Stomach (tissue), 9 donors: Measurements from ENCODE around the gene ZNF318. TPM values are rescaled to one million over a fixed set of nuclear protein-coding genes. Genes with fewer than 3 reads are reported as not detected.

Source experiments
- DNase-seq, 2 donors: peaks; one replicate each; pipeline versions ENCODE4 v3.0.0 to v3.0.0-alpha.2; 2013 to 2019
- H3K27ac ChIP-seq, 5 donors: fragments of 200-600 bp in 4 of 5; sonication (generic) in 4 of 5; one replicate each; pipeline ENCODE4 v1.5.1; 2013 to 2019; ENCODE audit warnings: mild to moderate bottlenecking in 1 of 5, moderate library complexity in 1 of 5
- H3K27me3 ChIP-seq, 3 donors: fragments of 200-600 bp; sonication (generic); one replicate each; pipeline ENCODE4 v1.5.1; 2017 to 2019; ENCODE audit warnings: mixed run types in 1 of 3
- H3K36me3 ChIP-seq, 4 donors: fragments of 200-600 bp; sonication (generic); 1 replicate in 3 of 4; 2 replicates in 1 of 4; pipeline ENCODE4 v1.5.1; 2016 to 2019
- H3K4me1 ChIP-seq, 4 donors: fragments of 200-600 bp; sonication (generic); one replicate each; pipeline ENCODE4 v1.5.1; 2016 to 2019
- H3K4me3 ChIP-seq, 4 donors: fragments of 200-600 bp; sonication (generic) in 3 of 4; one replicate each; pipeline ENCODE4 v1.5.1; 2016 to 2019; ENCODE audit warnings: mild to moderate bottlenecking in 1 of 4
- H3K9me3 ChIP-seq, 4 donors: fragments of 200-600 bp; sonication (generic); one replicate each; pipeline ENCODE4 v1.5.1; 2016 to 2019
- CTCF ChIP-seq, 7 experiments: fragments of 450-650 bp in 4 of 7; fragments of 200-600 bp in 3 of 7; sonication (generic) in 3 of 7; IDR thresholded peaks; one replicate each; pipeline ENCODE4 v1.5.1; 2016 to 2019; ENCODE audit warnings: antibody characterized with exemption in 7 of 7, control low read depth in 2 of 7, mild to moderate bottlenecking in 1 of 7
- EP300 ChIP-seq: sonication (generic); formaldehyde crosslinking; IDR thresholded peaks from one replicate; pipeline ENCODE4 v1.6.1; 2017; ENCODE audit warnings: antibody characterized with exemption
- POLR2A ChIP-seq, 4 donors: fragments of 450-650 bp; IDR thresholded peaks; one replicate each; pipeline ENCODE4 v1.6.1; 2016; ENCODE audit warnings: antibody characterized with exemption in 4 of 4, control low read depth in 2 of 4, mild to moderate bottlenecking in 1 of 4, moderate library complexity in 1 of 4
- POLR2AphosphoS5 ChIP-seq, 3 donors: sonication (generic); formaldehyde crosslinking; IDR thresholded peaks; one replicate each; pipeline ENCODE4 v1.6.1; 2016; ENCODE audit warnings: antibody characterized with exemption in 3 of 3
- WGBS, 5 donors: extraction: QIAGEN DNeasy Blood & Tissue Kit in 3 of 5; methylation state at CpG; one replicate each; pipeline versions ENCODE4 v1.1.5 to v1.1.7; 2013 to 2018; 5-methylcytosine and 5-hydroxymethylcytosine counted together
- intact Hi-C: fragments of 100-400 bp; cut with DNase I; formaldehyde crosslinking; loops from one replicate; pipeline ENCODE4 v1.15.1; 2023; ENCODE audit warnings: low total_unique reads
- polyA plus RNA-seq, 3 donors: library from polyadenylated mRNA; stranded (reverse); fragments of 200-250 nt; gene quantifications; one replicate each; pipeline ENCODE4 v1.2.3, GENCODE V29; 2013
- small RNA-seq, 4 donors: library from RNA; depleted of rRNA; stranded (forward); fragments of <200 nt; gene quantifications; one replicate each; pipeline ENCODE3, GENCODE V24; 2016
- total RNA-seq, 5 donors: library from RNA; depleted of rRNA; stranded (reverse); fragments of >200 nt; gene quantifications; one replicate each; pipeline versions ENCODE4 v1.1.0 to v1.2.3, GENCODE V29; 2014 to 2016
- donor health status: healthy with polysubstance abuse.
- donor health status: Bipolar disorder and iron deficiency.
- donor health status: healthy.

The ZNF318 gene
- total and polyA plus RNA-seq, 8 donors: 2.6 to 13.3 (median 7.2) TPM

- TF ChIP-seq POLR2AphosphoS5 (IDR thresholded peaks at IDR 0.05) (no peak), EP300 (no peak), CTCF (IDR thresholded peaks at IDR 0.05) (no peak), POLR2A (IDR thresholded peaks at IDR 0.05) (no peak)
- intact Hi-C loops: no loop called here
- WGBS, 5 donors: 63 to 72% (median 69%) methylated on average over 6 to 7 of the region's 7 CpGs
- no peaks in the 10 kb centered on the region for H3K9me3 ChIP-seq
- no peak overlapping the region for H3K4me3 ChIP-seq
- peaks cover 0 to 9% (median 4%) of the 10 kb centered on the region in 4 donors for H3K4me1 ChIP-seq
- H3K36me3 ChIP-seq: no peaks in the 10 kb centered on the region
- no peak for DNase-seq
- H3K27ac ChIP-seq: no peak overlapping the region
- H3K27me3 ChIP-seq: peaks cover 6 to 42% (median 28%) of the 10 kb centered on the region in 3 donors
Measured at GRCh38 chr6:43287717-43288679, 81.4 kb downstream of the ZNF318 start.

DNA sequence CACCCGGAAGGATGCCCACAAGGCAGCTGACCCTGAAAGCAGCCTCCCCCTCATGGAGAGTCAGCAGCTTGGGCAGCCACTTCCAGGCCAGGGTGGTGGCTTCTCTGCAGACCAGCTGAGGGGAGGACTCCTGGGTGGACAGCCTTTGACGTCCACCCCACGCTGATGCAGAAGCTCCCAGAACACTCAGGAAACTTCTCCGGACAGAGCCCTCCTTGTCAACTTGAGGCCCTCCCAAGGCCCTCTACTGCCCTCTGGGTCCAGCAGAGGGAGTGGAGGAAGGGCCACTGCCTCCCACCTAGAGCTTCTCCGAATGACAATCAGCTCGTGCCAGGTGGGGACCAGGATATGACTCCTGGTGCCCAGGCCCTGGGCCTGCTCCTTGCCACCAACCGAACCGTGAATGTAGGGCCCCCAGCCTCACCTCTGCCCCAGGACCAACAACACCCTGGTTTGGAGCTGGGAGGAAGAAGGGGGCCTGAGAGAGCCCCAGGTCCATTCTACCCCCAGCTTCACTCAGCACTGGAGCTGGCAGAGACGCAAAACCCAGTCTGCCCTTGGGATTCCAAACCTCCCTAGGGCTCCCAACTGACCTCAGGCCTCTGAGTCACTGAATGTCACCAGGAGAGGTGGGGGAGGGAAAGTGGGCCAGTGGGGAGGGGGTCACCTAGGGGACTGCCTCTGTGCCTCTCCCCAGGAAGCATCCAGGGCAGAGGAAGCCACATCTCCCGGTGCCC is 82.3 kb downstream of the ZNF318 start:
- Histone ChIP-seq H3K27me3 (peaks cover 6 to 51% (median 28%) of the 10 kb centered on the region in 3 donors), H3K9me3 (no peaks in the 10 kb centered on the region), H3K36me3 (no peaks in the 10 kb centered on the region), H3K4me1 (peaks cover 0 to 9% (median 4%) of the 10 kb centered on the region in 4 donors), H3K4me3 (no peak overlapping the region), H3K27ac (no peak overlapping the region)
- TF ChIP-seq EP300: no peak
- no peak for TF ChIP-seq POLR2A (IDR thresholded peaks at IDR 0.05)
- TF ChIP-seq CTCF (IDR thresholded peaks at IDR 0.05): no peak
- TF ChIP-seq POLR2AphosphoS5 (IDR thresholded peaks at IDR 0.05): no peak
- WGBS, 5 donors: 54 to 73% (median 63%) methylated on average over 7 to 10 of the region's 10 CpGs
- intact Hi-C loops: no loop called here
- no peak for DNase-seq

- intact Hi-C loops: no loop called here
- DNase-seq: no peak
- H3K4me1 ChIP-seq: peaks cover 0 to 9% (median 4%) of the 10 kb centered on the region in 4 donors
- no peak overlapping the region for H3K27ac ChIP-seq
- TF ChIP-seq POLR2A (IDR thresholded peaks at IDR 0.05) (no peak), CTCF (IDR thresholded peaks at IDR 0.05) (no peak), POLR2AphosphoS5 (IDR thresholded peaks at IDR 0.05) (no peak), EP300 (no peak)
- no peaks in the 10 kb centered on the region for H3K9me3 ChIP-seq
- peaks cover 6 to 54% (median 28%) of the 10 kb centered on the region in 3 donors for H3K27me3 ChIP-seq
- no peaks in the 10 kb centered on the region for H3K36me3 ChIP-seq
- H3K4me3 ChIP-seq: no peak overlapping the region
- WGBS, 5 donors: 89 to 98% (median 96%) methylated on average over 6 of the region's 6 CpGs
Measured at GRCh38 chr6:43286456-43286979, 82.9 kb downstream of the ZNF318 start.

Small RNA genes within 50 kb of the gene (small RNA-seq; reads per million reads assigned to genes)
- gene AL590383.1 (0 reads per million in 4 donors), gene RPL12P47 (0 reads per million in 4 donors)

Other genes with a start within 250 kb of the ZNF318 start
- 10 to 100 TPM; 10.5 to 40.6 (median 25.5) TPM for gene SRF, start 198.4 kb downstream of the ZNF318 start, total RNA-seq
- gene SRF, start 198.4 kb downstream of the ZNF318 start, polyA plus RNA-seq: 10 to 100 TPM; 21.7 to 25.6 (median 22.5) TPM
- gene CUL9, start 187.5 kb downstream of the ZNF318 start, total RNA-seq: 100 to 1,000 TPM in 1 of 5 donors, 10 to 100 TPM in 4; 22.8 to 120 (median 53.9) TPM
- 10 to 100 TPM; 35.7 to 49.7 (median 40.3) TPM for gene CUL9, start 187.5 kb downstream of the ZNF318 start, polyA plus RNA-seq
- gene DNPH1, start 140.2 kb downstream of the ZNF318 start, total RNA-seq: 100 to 1,000 TPM in 1 of 5 donors, 10 to 100 TPM in 3, not detected in 1; 42.9 to 136 (median 66.5) TPM
- gene DNPH1, start 140.2 kb downstream of the ZNF318 start, polyA plus RNA-seq: 100 to 1,000 TPM; 109 to 158 (median 113) TPM
- under 1 TPM in 2 of 5 donors, not detected in 3; 0.14 to 0.37 TPM for gene TTBK1, start 126.2 kb downstream of the ZNF318 start, total RNA-seq
- gene TTBK1, start 126.2 kb downstream of the ZNF318 start, polyA plus RNA-seq: under 1 TPM; 0.05 to 0.15 (median 0.12) TPM
- gene SLC22A7, start 71.4 kb downstream of the ZNF318 start, total RNA-seq: not detected
- not detected for gene SLC22A7, start 71.4 kb downstream of the ZNF318 start, polyA plus RNA-seq
- under 1 TPM in 1 of 5 donors, not detected in 4; 0.92 TPM for gene CRIP3, start 60.8 kb downstream of the ZNF318 start, total RNA-seq
- gene CRIP3, start 60.8 kb downstream of the ZNF318 start, polyA plus RNA-seq: 1 to 10 TPM in 1 of 3 donors, under 1 TPM in 1, not detected in 1; 0.37 to 1.6 TPM
- gene ABCC10, start 57.9 kb upstream of the ZNF318 start, total RNA-seq: 10 to 100 TPM; 18.7 to 67.4 (median 60.3) TPM
- 10 to 100 TPM in 2 of 3 donors, 1 to 10 TPM in 1; 7.9 to 30.6 (median 15.1) TPM for gene ABCC10, start 57.9 kb upstream of the ZNF318 start, polyA plus RNA-seq
- gene DLK2, start 85.9 kb upstream of the ZNF318 start, total RNA-seq: under 1 TPM in 1 of 5 donors, not detected in 4; 0.37 TPM
- 10 to 100 TPM in 1 of 3 donors, not detected in 2; 17.0 TPM for gene DLK2, start 85.9 kb upstream of the ZNF318 start, polyA plus RNA-seq
- 100 to 1,000 TPM in 1 of 5 donors, 10 to 100 TPM in 2, 1 to 10 TPM in 2; 8.4 to 182 (median 15.2) TPM for gene TJAP1, start 107.9 kb upstream of the ZNF318 start, total RNA-seq
- gene TJAP1, start 107.9 kb upstream of the ZNF318 start, polyA plus RNA-seq: 10 to 100 TPM; 10.8 to 17.5 (median 13.1) TPM
- 1 to 10 TPM in 1 of 5 donors, under 1 TPM in 1, not detected in 3; 0.55 to 1.0 TPM for gene LRRC73, start 140.7 kb upstream of the ZNF318 start, total RNA-seq
- gene LRRC73, start 140.7 kb upstream of the ZNF318 start, polyA plus RNA-seq: under 1 TPM; 0.30 to 0.31 (median 0.31) TPM
- gene YIPF3, start 147.3 kb upstream of the ZNF318 start, total RNA-seq: 100 to 1,000 TPM in 1 of 5 donors, 10 to 100 TPM in 4; 18.7 to 107 (median 62.0) TPM
- gene YIPF3, start 147.3 kb upstream of the ZNF318 start, polyA plus RNA-seq: 10 to 100 TPM; 49.3 to 77.4 (median 53.2) TPM
- 10 to 100 TPM; 16.9 to 31.6 (median 26.8) TPM for gene POLR1C, start 147.4 kb upstream of the ZNF318 start, total RNA-seq
- gene POLR1C, start 147.4 kb upstream of the ZNF318 start, polyA plus RNA-seq: 10 to 100 TPM; 14.7 to 36.2 (median 23.3) TPM
- gene XPO5, start 206.4 kb upstream of the ZNF318 start, total RNA-seq: 10 to 100 TPM in 4 of 5 donors, 1 to 10 TPM in 1; 4.6 to 46.1 (median 27.7) TPM
- gene XPO5, start 206.4 kb upstream of the ZNF318 start, polyA plus RNA-seq: 10 to 100 TPM in 1 of 3 donors, 1 to 10 TPM in 2; 5.5 to 10.7 (median 5.7) TPM
- gene POLH, start 206.5 kb upstream of the ZNF318 start, total RNA-seq: 10 to 100 TPM in 1 of 5 donors, 1 to 10 TPM in 4; 5.8 to 47.8 (median 7.9) TPM
- gene POLH, start 206.5 kb upstream of the ZNF318 start, polyA plus RNA-seq: 1 to 10 TPM; 1.8 to 6.9 (median 2.4) TPM